ENCODE data around the gene ZNF816.
A peak's percentile ranks its signal among the peaks of the same experiment; 100 is the strongest.
"Not testable (repeated sequence)": the region's sequence is repeated elsewhere in the genome, so short reads cannot be mapped to it uniquely, and the experiment has no call there.

ZNF816 gene

DNA sequence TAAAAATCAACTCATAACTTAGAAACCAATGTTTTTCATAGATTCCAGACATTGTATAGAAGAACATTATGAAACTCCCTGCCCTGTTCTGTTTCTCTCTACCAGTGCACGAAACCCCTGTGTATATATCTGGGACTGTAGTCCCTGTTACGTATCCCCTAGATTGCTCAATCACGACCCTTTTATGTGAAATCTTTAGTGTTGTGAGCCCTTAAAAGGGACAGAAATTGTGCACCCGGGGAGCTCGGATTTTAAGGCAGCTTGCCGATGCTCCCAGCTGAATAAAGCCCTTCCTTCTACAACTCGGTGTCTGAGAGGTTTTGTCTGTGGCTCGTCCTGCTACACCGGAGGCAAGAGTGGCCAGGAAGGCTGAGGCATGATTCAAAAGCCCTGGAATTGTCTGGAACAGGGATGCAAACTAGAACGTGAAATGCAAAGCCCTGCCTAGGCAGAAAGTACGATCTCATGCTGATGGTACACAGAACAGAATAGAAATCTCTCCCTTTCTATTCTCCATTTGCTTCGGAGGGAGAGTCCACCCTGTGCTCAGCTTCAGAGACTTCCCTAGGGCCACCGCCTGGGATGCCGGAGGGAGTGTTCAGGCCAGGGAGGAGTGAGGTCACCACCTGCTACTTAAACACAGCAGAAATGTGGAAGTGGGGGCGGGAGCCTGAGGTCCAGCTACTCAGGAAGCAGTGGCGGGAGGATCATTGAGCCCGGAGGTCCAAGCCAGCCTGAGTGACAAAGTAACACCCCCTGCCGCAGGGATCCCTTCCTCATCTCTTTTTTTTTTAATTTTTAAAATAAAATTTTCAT lies 38.7 kb downstream of the ZNF816 start:
- DNase-seq, result peak; percentile 10 to 11

DNA sequence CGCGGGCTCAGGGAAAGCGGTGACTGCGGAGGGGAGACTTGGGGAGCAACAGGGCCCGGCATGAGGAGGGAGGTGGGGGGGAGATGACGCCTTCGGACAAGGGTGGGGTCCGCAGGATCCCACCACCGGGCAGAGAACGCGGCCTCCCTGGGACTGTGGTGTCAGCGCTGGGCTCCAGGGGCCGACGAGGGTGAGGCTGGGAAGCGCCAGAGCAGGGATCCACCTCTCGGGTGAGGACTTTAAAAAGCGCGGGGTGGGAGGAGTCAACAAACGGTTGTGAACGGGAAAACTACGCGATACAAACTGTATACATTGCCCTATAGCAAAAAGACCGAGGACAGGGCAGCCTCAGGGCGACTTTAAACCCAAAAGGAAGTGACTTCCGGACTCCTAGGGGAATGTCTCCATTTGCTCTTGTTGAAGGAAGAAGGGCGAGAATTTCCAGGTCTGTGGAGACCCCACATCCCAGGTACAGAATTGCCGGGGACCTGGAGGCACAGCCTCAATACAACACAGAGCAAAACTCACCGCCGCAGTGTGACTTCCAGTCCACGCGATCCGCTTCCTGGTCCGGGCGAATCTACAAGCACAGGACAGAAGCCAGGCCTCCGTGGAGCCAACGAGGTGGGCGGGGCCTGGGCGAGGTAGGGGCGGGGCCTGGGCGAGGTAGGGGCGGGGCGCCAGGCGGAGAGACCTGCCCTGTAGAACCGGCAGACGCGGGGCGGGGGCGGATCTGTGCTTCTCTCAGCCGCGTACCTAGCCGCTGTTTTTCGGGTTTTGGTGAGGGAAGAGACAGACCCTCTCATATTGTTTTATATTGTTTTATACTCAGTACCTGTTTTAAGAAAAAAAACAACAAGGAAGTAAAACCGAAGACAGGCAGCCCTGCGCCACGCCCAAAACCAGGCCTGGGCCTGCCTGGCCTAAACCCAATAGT lies 39.6 kb downstream of the ZNF816 start, which contains the start of gene ZNF888:
Gene ZNF888 (minus strand): TSS at position 588 of the 937 bp plus-strand sequence. CDS start 5,555 bp downstream, outside the sequence.
- DNase-seq, result peak; percentile 76 to 86

DNA sequence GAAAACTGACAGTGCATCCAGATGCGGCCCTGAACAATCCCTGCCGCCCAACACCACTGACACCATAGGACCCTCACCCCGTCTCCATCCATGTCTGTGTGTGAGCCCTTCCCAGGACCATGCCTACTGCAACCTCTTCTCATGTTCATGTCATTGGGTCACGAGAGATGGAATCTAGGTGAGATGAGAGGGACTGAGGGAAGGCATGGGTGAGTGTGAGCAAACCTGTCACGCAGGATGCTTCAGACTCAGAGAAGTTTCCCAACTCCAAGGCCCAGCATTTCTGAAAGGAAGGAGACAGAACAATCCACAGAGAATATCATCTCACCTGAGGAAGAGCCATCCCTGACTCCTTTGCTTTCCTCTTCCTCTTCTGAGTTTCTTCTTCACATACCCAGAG lies 45.1 kb downstream of the ZNF816 start:
- DNase-seq, result no peak

DNA sequence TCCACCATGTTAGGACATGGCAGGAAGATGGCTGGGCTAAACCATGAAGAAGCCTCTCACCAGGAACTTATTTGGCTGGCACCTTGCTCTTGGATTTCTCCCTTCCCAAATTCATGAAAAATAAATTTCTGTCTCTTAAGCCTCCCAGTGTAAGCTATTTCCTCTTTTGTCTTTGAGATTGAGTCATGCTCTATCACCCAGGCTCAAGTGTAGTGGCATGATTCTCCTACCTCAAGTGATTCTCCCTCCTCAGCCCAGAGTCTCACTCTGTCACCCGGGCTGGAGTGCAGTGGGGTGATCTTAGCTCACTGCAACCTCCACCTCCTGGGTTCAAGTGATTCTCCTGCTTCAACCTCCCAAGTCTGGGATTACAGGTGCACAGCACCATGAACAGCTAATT lies 52.0 kb downstream of the ZNF816 start:
- peak in 1 of 2 donors; percentile 5 for DNase-seq

DNA sequence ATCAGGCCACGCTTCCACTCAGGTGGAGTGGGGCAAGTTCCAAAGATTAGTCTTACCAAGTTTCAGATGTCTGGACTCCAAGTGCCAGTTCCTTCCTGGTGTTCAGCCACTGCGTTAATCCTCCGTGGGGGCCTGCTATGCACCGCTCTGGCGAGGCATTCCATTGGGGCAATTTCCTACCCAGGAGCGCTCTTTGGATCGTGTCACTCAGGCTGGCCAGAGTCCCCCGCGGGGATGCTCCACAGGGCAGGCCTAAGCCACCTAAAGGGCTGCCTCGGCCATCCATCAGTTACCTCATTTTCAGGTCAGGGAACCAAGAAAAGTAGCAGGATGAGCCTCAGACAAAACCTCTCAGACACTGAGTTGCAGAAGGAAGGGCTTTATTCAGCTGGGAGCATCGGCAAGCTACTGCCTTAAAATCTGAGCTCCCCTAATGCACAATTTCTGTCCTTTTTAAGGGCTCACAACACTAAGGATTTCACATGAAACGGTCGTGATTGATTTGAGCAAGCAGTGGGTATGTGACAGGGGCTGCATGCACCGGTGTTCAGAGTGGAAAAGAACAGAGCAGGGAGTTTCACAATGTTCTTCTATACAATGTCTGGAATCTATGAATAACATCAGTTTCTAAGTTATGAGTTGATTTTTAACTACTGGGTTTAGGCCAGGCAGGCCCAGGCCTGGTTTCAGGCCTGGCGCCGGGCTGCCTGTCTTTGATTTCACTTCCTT lies 58.5 kb downstream of the ZNF816 start:
- DNase-seq, result not testable (repeated sequence)

DNA sequence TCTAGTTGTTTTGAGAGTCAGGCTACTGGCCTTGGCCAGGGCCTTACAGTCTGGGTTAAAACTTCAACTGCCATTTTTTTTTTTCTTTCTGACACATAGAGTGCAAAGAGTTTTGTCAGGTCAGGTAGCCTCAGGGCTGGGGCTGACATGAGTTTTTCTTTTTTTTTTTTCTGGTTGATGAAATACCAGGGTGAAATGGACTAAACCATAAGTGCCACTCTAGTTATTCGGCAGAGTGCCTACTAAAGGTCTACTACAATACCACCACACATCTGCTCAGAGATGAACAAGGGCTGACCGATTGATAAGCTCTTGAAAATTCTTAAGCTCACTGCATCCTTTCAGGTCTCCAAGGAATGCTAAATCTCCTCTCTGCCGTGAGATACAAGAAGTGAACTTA lies 60.8 kb downstream of the ZNF816 start:
- no peak for DNase-seq

All from bone marrow (tissue), 2 donors.